HFFc6 (cell line): Measurements from ENCODE around the gene CTAGE9. TPM values are rescaled to one million over a fixed set of nuclear protein-coding genes. Genes with fewer than 3 reads are reported as not detected.

Source experiments
- DNase-seq: peaks from one replicate; pipeline ENCODE4 v3.0.0-alpha.2; 2018
- H3K27ac Mint-ChIP-seq: 2 replicates; pipeline ENCODE4 v1.8.0; 2020; ENCODE audit warnings: mild to moderate bottlenecking, mixed read lengths
- H3K27me3 Mint-ChIP-seq: 2 replicates; pipeline ENCODE4 v1.8.0; 2021; ENCODE audit warnings: mild to moderate bottlenecking, moderate library complexity, mixed read lengths; ENCODE audit not compliant: insufficient read depth
- H3K36me3 Mint-ChIP-seq: 2 replicates; pipeline ENCODE4 v1.8.0; 2021; ENCODE audit warnings: low read depth, mixed read lengths
- H3K4me1 Mint-ChIP-seq: 2 replicates; pipeline ENCODE4 v1.8.0; 2020; ENCODE audit warnings: low read depth, mixed read lengths
- H3K4me3 Mint-ChIP-seq: 2 replicates; pipeline ENCODE4 v1.8.0; 2020; ENCODE audit warnings: mild to moderate bottlenecking, moderate library complexity, mixed read lengths
- H3K9me3 Mint-ChIP-seq: 2 replicates; pipeline ENCODE4 v1.8.0; 2020; ENCODE audit warnings: mild to moderate bottlenecking, mixed read lengths
- total RNA-seq, 6 experiments: library from RNA; stranded (reverse); fragmentation: NEBNext Ultra II Directional; extraction: Animal tissue kit (Norgen Biotek cat#: 25700); gene quantifications; 2 replicates in 1 of 6; 3 replicates in 5 of 6; pipeline ENCODE4 v1.2.3, GENCODE V29; 2021
- TF ChIP-seq, protein P1 (sequence below): fragments of 200-600 bp; sonication (generic); IDR thresholded peaks from 2 replicates; pipeline ENCODE4 v1.5.0; 2021; ENCODE audit warnings: antibody characterized with exemption, mild to moderate bottlenecking

Gene CTAGE9
- total RNA-seq, 6 experiments from 2014 or later, result not detected

- Mint-ChIP-seq H3K4me3 (no peak overlapping the region), H3K27me3 (no peaks in the 10 kb centered on the region), H3K9me3 (no peaks in the 10 kb centered on the region), H3K36me3 (no peaks in the 10 kb centered on the region), H3K27ac (no peak overlapping the region), H3K4me1 (0 out of 2 replicates have a peak, but pooled peaks cover 5% of the 10 kb centered on the region)
- DNase-seq, result no peak
- TF ChIP-seq, protein P1, sequence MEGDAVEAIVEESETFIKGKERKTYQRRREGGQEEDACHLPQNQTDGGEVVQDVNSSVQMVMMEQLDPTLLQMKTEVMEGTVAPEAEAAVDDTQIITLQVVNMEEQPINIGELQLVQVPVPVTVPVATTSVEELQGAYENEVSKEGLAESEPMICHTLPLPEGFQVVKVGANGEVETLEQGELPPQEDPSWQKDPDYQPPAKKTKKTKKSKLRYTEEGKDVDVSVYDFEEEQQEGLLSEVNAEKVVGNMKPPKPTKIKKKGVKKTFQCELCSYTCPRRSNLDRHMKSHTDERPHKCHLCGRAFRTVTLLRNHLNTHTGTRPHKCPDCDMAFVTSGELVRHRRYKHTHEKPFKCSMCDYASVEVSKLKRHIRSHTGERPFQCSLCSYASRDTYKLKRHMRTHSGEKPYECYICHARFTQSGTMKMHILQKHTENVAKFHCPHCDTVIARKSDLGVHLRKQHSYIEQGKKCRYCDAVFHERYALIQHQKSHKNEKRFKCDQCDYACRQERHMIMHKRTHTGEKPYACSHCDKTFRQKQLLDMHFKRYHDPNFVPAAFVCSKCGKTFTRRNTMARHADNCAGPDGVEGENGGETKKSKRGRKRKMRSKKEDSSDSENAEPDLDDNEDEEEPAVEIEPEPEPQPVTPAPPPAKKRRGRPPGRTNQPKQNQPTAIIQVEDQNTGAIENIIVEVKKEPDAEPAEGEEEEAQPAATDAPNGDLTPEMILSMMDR, result no peak
Observed at GRCh38 chr6:131696956-131697355, 13.9 kb downstream of the CTAGE9 start.

DNA sequence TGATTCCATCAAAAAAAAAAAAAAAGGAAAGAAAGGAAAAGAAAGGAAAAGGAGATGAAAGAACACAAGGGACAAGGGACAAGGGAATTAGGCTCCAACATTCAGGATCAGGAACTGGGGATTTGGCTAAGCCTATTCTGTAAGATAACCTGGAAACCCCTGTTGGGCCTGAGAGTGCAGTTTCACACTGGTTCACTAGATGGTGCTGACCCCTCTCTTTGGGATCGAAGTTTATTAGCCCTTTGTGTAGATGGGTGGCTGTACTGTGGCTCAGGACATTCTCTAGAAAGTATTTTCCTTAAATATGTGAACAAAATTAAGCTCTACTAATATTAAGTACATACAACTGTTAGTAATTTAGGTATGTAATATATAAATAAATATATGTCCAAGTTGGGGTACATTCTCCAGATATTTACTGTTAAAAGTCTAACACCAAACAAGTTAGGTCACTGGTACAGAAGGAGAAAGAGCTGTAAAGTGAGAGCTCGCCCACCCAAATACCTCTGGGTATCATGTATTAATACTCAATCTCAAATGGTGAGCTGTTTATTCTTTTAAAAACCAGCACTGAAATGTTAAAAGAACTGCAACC is 15.9 kb downstream of the CTAGE9 start:
- Mint-ChIP-seq H3K27me3 (no peaks in the 10 kb centered on the region), H3K4me1 (0 out of 2 replicates have a peak, but pooled peaks cover 5% of the 10 kb centered on the region), H3K4me3 (no peak overlapping the region), H3K36me3 (no peaks in the 10 kb centered on the region), H3K9me3 (no peaks in the 10 kb centered on the region), H3K27ac (no peak overlapping the region)
- TF ChIP-seq, protein P1, result peak; percentile 93
- peak; percentile 61 for DNase-seq

GRCh38 chr6:131693384-131693783 is 17.4 kb downstream of the CTAGE9 start:
- DNase-seq, result no peak
- Mint-ChIP-seq H3K27me3 (no peaks in the 10 kb centered on the region), H3K27ac (no peak overlapping the region), H3K36me3 (no peaks in the 10 kb centered on the region), H3K4me1 (0 out of 2 replicates have a peak, but pooled peaks cover 5% of the 10 kb centered on the region), H3K4me3 (no peak overlapping the region), H3K9me3 (no peaks in the 10 kb centered on the region)
- TF ChIP-seq, protein P1, result no peak

- TF ChIP-seq, protein P1, result no peak
- no peak for DNase-seq
- no peak overlapping the region for H3K4me3 Mint-ChIP-seq
- H3K9me3 Mint-ChIP-seq, result no peaks in the 10 kb centered on the region
- no peaks in the 10 kb centered on the region for H3K27me3 Mint-ChIP-seq
- H3K4me1 Mint-ChIP-seq, result 0 out of 2 replicates have a peak, but pooled peaks cover 5% of the 10 kb centered on the region
- no peaks in the 10 kb centered on the region for H3K36me3 Mint-ChIP-seq
- H3K27ac Mint-ChIP-seq, result no peak overlapping the region
Observed at GRCh38 chr6:131692589-131692988, 18.2 kb downstream of the CTAGE9 start.

- no peaks in the 10 kb centered on the region for H3K9me3 Mint-ChIP-seq
- no peak for DNase-seq
- no peak overlapping the region for H3K4me3 Mint-ChIP-seq
- 0 out of 2 replicates have a peak, but pooled peaks cover 5% of the 10 kb centered on the region for H3K4me1 Mint-ChIP-seq
- TF ChIP-seq, protein P1, result no peak
- H3K27ac Mint-ChIP-seq, result no peak overlapping the region
- no peaks in the 10 kb centered on the region for H3K27me3 Mint-ChIP-seq
- no peaks in the 10 kb centered on the region for H3K36me3 Mint-ChIP-seq
Observed at GRCh38 chr6:131692031-131692430, 18.8 kb downstream of the CTAGE9 start.
